ENCODE data around the gene APBA2.

GRCh38 chr15:28967066-28967465 is 81.3 kb downstream of the APBA2 start:
- TF ChIP-seq POLR2AphosphoS5 (IDR thresholded peaks at IDR 0.05) (no peak), CTCF (IDR thresholded peaks at IDR 0.05 in 8 of 11, conservative IDR thresholded peaks at IDR 0.05 in 3 of 11) (no peak)
